Measurements from ENCODE around the gene VAPB. TPM values are rescaled to one million over a fixed set of nuclear protein-coding genes. Genes with fewer than 3 reads are reported as not detected.

VAPB gene
- total RNA-seq, 1 donor from 2014 or later: 11.1 TPM

DNA sequence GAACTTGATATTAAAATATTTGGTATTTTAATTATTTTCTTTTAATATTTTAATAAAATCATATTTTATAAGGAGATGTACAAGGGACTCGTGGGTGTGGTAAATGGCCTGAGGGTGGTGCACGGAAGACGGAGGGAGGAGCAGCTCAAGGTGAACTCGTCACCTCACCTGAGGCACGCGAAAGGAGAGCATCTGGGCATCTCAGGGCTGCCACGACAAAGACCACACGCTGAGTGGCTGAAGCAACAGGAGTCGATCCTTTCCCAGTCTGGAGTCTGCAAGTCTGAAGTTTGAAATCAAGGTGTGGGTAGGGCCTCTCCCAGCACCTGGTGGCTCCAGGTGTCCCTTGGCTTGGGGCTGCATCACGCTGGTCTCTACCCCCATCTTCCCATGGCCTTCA lies 86.4 kb downstream of the VAPB start:
- H3K9me3 ChIP-seq: peaks cover 0 to 13% of the 10 kb centered on the region in 2 donors
- TF ChIP-seq, protein P1, sequence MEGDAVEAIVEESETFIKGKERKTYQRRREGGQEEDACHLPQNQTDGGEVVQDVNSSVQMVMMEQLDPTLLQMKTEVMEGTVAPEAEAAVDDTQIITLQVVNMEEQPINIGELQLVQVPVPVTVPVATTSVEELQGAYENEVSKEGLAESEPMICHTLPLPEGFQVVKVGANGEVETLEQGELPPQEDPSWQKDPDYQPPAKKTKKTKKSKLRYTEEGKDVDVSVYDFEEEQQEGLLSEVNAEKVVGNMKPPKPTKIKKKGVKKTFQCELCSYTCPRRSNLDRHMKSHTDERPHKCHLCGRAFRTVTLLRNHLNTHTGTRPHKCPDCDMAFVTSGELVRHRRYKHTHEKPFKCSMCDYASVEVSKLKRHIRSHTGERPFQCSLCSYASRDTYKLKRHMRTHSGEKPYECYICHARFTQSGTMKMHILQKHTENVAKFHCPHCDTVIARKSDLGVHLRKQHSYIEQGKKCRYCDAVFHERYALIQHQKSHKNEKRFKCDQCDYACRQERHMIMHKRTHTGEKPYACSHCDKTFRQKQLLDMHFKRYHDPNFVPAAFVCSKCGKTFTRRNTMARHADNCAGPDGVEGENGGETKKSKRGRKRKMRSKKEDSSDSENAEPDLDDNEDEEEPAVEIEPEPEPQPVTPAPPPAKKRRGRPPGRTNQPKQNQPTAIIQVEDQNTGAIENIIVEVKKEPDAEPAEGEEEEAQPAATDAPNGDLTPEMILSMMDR (IDR thresholded peaks at IDR 0.05): no peak
- no peak overlapping the region for H3K4me3 ChIP-seq
- no peaks in the 10 kb centered on the region for H3K36me3 ChIP-seq
- no peak overlapping the region for H3K27ac ChIP-seq
- no peaks in the 10 kb centered on the region for H3K4me1 ChIP-seq
- intact Hi-C loops (cut with DNase I): no loop called here
- no peak for DNase-seq (ENCODE audit: low spot score in 2 of 2)
- H3K27me3 ChIP-seq: no peaks in the 10 kb centered on the region

DNA sequence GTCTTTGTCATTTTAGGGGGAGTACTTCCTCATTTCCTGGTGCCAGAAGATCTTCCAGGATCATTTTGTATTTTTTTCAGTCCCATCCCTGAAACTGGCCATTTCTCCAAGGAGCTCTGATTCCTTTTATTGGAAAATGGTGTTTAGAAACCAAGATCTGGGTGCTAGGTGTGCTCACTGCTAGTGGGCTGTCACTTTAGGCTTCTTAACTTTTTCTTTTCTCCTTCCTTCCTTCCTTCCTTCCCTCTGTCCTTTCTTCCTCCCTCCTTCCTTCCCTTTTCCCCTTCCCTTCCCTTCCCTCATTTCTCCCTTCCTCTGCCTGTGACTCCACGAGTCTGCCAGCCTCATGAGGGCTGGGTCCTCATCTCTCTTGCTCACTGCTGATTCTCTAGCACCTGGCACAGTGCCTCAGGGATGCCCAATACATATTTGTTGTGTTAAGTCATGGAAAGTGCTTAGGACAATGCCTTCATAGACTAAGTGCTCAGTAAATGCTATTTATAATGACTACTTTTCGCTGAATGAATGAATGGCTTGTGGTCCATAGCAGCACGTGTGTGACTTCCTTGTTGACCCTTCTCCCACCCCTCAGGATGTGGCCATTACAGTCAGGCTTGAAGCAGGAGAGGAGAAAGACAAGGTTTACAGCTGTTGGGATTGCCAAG lies 89.2 kb downstream of the VAPB start:
- Histone ChIP-seq H3K4me3 (no peak overlapping the region), H3K4me1 (no peaks in the 10 kb centered on the region), H3K27me3 (no peaks in the 10 kb centered on the region), H3K36me3 (no peaks in the 10 kb centered on the region), H3K9me3 (peaks cover 0 to 13% of the 10 kb centered on the region in 2 donors), H3K27ac (no peak overlapping the region)
- DNase-seq (ENCODE audit: low spot score in 2 of 2): peak in 1 of 2 donors; percentile 37
- intact Hi-C loops (cut with DNase I): no loop called here
- TF ChIP-seq, protein P1 (IDR thresholded peaks at IDR 0.05): no peak

DNA sequence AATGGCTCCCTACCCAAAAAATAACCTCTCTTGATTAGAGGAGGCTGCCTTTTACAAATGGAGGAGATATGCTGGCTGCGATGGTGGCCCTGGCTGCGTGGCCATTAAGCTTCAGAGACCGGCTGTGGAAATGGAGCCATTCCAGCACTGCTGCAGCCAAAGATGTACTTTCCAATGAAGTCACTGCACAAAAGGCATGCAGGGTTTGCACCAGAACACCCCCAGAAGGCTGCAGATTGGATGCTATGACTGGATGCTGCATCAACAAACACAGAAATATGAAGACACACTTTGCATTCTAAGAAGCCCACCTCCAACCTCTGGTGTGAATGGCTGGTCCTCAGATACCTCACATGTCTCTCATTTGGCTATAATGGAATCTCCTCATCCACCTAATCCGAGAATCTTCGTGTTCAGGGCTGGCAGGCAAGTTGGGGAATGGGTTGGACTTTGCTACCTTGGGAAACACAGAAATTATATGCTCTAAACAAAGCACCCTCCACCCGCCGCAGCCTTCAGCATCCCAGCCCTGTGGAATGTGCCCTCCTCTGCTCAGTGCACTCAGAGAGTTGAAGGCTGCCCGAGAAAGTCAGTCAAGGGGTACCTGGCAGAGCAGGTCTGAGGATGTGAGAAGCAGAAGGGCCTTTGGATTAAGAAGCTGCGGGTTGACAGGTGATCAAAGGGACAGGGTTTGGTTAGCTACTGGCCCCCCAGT lies 90.9 kb downstream of the VAPB start:
- Histone ChIP-seq H3K27ac (no peak overlapping the region), H3K36me3 (no peaks in the 10 kb centered on the region), H3K27me3 (no peaks in the 10 kb centered on the region), H3K4me3 (no peak overlapping the region), H3K9me3 (peaks cover 0 to 13% of the 10 kb centered on the region in 2 donors), H3K4me1 (no peaks in the 10 kb centered on the region)
- DNase-seq (ENCODE audit: low spot score in 2 of 2): peak in 1 of 2 donors; percentile 38
- TF ChIP-seq, protein P1 (IDR thresholded peaks at IDR 0.05): no peak
- intact Hi-C loops (cut with DNase I): no loop called here

DNA sequence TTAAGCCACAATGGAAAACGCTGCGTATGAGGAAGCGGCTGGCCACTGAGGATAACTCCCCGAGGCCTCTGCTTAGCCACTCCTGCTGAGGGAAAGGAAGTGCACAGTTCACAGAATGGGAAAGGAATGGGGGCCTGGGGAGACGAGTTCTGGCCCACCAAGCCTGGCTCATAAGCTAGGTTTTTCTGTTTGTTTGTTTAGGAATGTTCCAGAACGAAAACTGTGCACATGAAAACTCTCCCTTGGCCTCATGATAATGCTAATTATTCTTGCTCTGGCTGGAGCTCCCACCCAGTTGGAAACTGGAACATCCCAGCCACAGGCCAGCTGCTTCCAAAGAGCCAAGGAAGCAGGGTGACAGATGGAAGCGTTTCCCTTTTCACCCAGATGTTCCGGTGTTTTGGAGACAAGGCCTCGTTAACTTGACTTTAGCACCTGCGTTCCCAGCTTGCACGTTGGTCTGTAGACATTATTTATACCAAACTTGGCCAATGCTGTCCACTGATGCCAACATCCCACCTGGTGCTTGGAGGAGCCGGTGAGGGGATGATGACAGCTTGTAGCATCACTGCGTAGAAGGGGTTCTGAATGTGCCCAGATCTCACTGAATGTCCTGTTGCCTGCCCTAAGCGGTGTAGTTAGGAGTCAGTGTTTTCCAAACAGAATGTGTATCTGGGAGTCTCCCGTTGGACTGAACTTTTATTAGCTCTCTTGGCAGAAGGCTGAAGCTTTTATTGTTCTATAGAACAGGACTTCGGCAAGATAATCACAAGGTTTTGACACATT lies 91.7 kb downstream of the VAPB start:
- DNase-seq (ENCODE audit: low spot score in 2 of 2): peak in 1 of 2 donors; percentile 24
- Histone ChIP-seq H3K36me3 (no peaks in the 10 kb centered on the region), H3K9me3 (peaks cover 3 to 20% of the 10 kb centered on the region in 2 donors), H3K27ac (no peak overlapping the region), H3K27me3 (no peaks in the 10 kb centered on the region), H3K4me1 (no peaks in the 10 kb centered on the region), H3K4me3 (no peak overlapping the region)
- intact Hi-C loops (cut with DNase I): no loop called here
- TF ChIP-seq, protein P1 (IDR thresholded peaks at IDR 0.05): no peak

DNA sequence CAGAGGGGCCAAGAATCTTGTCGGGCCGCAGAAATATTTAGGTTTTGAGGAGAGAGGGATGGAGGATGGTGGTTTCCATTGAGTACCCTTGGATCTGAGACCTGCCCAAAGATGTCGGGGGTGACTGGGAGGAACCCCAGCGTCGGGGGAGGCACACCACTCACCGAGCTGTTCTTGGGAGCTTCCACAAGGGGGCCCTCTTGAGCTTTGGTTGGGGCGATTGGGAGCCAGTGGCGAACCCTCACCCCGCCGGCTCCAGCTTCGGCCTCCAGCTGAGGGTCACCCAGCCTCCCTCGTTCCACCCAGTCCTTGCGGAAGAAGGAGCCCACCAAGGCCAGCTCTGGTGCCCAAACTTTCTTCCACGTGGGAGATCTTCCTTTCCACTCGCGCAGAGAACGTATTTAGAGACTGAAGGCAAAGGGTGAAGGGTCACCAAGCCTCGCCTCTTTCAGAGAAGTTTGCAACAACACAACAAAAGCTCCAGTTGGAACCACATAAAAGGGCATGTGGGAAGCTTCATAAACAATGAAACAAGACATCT lies 92.5 kb downstream of the VAPB start:
- intact Hi-C loops (cut with DNase I): no loop called here

More for the DNA sequence above, 92.5 kb downstream of the VAPB start:
- no peaks in the 10 kb centered on the region for H3K36me3 ChIP-seq
- H3K27ac ChIP-seq: no peak overlapping the region
- TF ChIP-seq, protein P1 (IDR thresholded peaks at IDR 0.05): peak in 1 of 3 experiments; percentile 32
- peaks cover 11 to 28% of the 10 kb centered on the region in 2 donors for H3K9me3 ChIP-seq
- no peaks in the 10 kb centered on the region for H3K27me3 ChIP-seq
- DNase-seq (ENCODE audit: low spot score in 2 of 2): no peak
- no peak overlapping the region for H3K4me3 ChIP-seq
- H3K4me1 ChIP-seq: no peaks in the 10 kb centered on the region

Data from ascending aorta (tissue), 2 donors.